Neutrophil (primary cell): ENCODE results near the gene TMEM141.
"Not testable (repeated sequence)": the region's sequence is repeated elsewhere in the genome, so short reads cannot be mapped to it uniquely, and the experiment has no call there.

Source experiments
- H3K27ac ChIP-seq: fragments of 200-600 bp; sonication (generic); 2 replicates; pipeline ENCODE4 v1.5.1; 2016; ENCODE audit warnings: mild to moderate bottlenecking, moderate library complexity
- H3K27me3 ChIP-seq: fragments of 200-600 bp; sonication (generic); 2 replicates; pipeline ENCODE4 v1.6.0; 2016; ENCODE audit warnings: mild to moderate bottlenecking
- H3K36me3 ChIP-seq: fragments of 200-600 bp; sonication (generic); 2 replicates; pipeline ENCODE4 v1.5.1; 2017
- H3K4me1 ChIP-seq, 2 experiments: fragments of 200-600 bp in 1 of 2; sonication (generic) in 1 of 2; 1 replicate in 1 of 2; 2 replicates in 1 of 2; pipeline versions ENCODE4 v1.5.1 to v1.6.1; 2013 to 2016; ENCODE audit warnings: low read depth in 1 of 2, low read length in 1 of 2, mild to moderate bottlenecking in 1 of 2, moderate library complexity in 1 of 2; ENCODE audit not compliant: control insufficient read depth in 1 of 2, insufficient read depth in 1 of 2
- H3K4me3 ChIP-seq, 2 experiments: fragments of 200-600 bp in 1 of 2; sonication (generic) in 1 of 2; 1 replicate in 1 of 2; 2 replicates in 1 of 2; pipeline ENCODE4 v1.5.1; 2013 to 2016; ENCODE audit warnings: low read depth in 1 of 2, low read length in 1 of 2, mild to moderate bottlenecking in 1 of 2, moderate library complexity in 1 of 2
- H3K9me3 ChIP-seq: fragments of 200-600 bp; sonication (generic); 2 replicates; pipeline ENCODE4 v1.5.1; 2016
- TF ChIP-seq, protein P1 (sequence below): fragments of 200-600 bp; sonication (generic); IDR thresholded peaks from 2 replicates; pipeline ENCODE4 v1.5.1; 2016; ENCODE audit warnings: antibody characterized with exemption

TMEM141 gene

DNA sequence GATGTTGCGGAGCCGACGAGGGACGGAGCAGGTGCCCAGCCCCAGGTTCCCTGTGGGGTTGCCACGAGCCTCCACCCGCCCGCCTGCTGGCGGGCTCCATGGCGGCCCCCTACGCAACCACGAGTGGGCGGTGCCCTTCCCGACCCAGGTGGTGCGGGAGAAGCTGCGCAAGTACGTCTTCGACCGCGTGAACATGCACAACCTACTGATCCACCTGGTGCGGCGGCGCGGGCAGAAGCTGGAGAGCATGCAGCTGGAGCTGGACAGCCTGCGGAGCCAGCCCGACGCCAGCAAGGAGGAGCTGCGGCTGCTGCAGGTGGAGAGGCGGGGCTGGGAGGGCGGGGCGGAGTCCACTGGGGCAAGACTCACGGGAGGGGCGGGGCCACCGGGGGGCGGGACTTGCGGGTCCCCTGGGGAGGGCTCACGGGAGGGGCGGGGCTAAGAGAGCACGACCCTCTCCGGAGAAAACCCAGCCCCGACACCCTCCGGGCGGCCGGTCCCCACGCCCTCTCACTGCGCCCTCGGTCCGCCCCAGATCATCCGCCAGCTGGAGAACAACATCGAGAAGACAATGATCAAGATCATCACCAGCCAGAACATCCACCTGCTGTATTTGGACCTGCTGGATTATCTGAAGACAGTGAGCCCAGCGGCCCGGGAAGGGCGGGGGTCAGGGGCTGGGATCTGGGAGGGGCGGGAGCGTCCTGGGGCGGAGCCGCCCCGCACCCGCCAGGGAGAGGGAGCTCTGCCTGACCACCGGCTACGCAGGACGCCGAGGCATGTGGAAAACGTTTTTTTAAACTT lies 8.9 kb downstream of the TMEM141 start:
- Histone ChIP-seq H3K27ac (no peak overlapping the region), H3K4me3 (peak overlapping the region; percentile 52 to 60), H3K36me3 (no peaks in the 10 kb centered on the region), H3K9me3 (no peaks in the 10 kb centered on the region), H3K27me3 (peaks cover 67% of the 10 kb centered on the region), H3K4me1 (peaks cover 33 to 40% of the 10 kb centered on the region in 2 experiments)
- TF ChIP-seq, protein P1, sequence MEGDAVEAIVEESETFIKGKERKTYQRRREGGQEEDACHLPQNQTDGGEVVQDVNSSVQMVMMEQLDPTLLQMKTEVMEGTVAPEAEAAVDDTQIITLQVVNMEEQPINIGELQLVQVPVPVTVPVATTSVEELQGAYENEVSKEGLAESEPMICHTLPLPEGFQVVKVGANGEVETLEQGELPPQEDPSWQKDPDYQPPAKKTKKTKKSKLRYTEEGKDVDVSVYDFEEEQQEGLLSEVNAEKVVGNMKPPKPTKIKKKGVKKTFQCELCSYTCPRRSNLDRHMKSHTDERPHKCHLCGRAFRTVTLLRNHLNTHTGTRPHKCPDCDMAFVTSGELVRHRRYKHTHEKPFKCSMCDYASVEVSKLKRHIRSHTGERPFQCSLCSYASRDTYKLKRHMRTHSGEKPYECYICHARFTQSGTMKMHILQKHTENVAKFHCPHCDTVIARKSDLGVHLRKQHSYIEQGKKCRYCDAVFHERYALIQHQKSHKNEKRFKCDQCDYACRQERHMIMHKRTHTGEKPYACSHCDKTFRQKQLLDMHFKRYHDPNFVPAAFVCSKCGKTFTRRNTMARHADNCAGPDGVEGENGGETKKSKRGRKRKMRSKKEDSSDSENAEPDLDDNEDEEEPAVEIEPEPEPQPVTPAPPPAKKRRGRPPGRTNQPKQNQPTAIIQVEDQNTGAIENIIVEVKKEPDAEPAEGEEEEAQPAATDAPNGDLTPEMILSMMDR: no peak

GRCh38 chr9:136802321-136802720 lies 11.2 kb downstream of the TMEM141 start:
- Histone ChIP-seq H3K9me3 (no peaks in the 10 kb centered on the region), H3K4me1 (peaks cover 33 to 40% of the 10 kb centered on the region in 2 experiments)

DNA sequence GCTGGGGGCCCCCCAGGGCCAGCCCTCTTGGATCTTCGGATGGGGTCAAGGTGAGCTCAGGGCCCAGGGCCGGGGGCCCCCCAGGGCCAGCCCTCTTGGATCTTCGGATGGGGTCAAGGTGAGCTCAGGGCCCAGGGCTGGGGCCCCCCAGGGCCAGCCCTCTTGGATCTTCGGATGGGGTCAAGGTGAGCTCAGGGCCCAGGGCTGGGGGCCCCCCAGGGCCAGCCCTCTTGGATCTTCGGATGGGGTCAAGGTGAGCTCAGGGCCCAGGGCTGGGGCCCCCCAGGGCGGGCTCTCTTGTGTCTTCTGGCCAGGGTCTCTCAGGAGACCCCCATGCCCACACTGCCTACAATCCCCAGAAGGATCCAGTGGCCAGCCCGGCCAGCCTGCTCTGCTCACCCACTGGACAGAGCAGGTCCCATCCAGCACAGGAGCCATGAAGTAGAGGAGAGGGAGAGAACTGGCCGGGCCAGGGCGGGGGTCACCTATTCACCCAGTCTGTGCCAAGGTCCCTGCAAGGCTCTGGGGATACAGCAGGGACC lies 11.9 kb downstream of the TMEM141 start:
- not testable (repeated sequence) for H3K9me3 ChIP-seq, H3K36me3 ChIP-seq, H3K27ac ChIP-seq, H3K4me3 ChIP-seq
- peaks cover 46% of the 10 kb centered on the region for H3K27me3 ChIP-seq
- H3K4me1 ChIP-seq: peaks cover 35 to 43% of the 10 kb centered on the region in 2 experiments

More at GRCh38 chr9:136802321-136802720, 11.2 kb downstream of the TMEM141 start:
- Histone ChIP-seq H3K27ac (no peak overlapping the region), H3K4me3 (no peak overlapping the region), H3K27me3 (peaks cover 53% of the 10 kb centered on the region), H3K36me3 (no peaks in the 10 kb centered on the region)
- TF ChIP-seq, protein P1: no peak

DNA sequence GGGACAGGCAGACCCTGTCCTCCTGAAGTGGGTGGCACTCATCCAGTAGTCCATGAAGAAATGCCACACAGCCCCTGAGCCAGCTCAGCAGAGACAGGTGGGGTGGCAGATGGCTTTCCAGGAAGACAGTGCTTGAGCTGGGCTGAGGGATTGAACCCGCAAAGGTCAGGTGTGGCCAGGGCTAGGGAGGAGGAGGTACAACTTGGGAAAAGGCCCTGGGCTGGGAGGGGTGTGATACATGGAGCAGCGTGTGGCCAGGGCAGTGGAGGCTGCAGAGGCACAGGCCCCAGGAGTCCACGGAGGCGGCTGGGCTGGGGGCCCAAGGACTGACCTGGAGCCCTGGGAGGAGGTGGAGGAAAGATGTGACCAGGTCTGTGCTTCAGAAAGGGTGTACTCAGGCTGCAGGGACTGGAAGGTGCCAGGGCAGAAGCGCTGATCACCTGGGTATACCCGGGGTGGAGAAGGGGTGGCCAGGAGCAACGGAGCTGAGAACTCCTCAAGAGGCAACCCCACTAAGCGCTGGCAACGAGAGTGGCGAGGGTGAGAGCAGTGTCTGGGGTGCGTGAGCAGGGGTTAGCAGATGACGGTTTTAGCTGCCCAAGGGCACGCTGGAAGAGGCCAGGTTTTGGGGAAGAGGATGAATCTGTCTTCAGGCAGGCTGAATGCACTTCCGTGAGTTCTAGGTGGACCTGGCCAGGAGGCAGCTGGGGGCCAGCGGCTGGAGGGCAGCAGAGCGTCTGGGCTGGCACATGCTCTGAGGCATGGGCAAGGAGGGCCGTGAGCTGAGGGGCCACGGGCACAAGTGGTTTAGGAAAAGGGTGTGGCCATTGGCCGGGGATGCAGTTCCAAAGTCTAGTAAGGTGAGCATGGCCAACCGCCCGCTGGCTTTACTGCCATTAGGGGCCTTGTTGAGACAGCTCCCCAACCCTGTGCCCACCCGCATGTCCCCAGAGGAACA lies 12.7 kb downstream of the TMEM141 start:
- TF ChIP-seq, protein P1: no peak

GRCh38 chr9:136804509-136805206 lies 13.5 kb downstream of the TMEM141 start:
- peaks cover 44 to 49% of the 10 kb centered on the region in 2 experiments for H3K4me1 ChIP-seq
- H3K27ac ChIP-seq: no peak overlapping the region
- TF ChIP-seq, protein P1: no peak
- no peak overlapping the region for H3K4me3 ChIP-seq
- no peaks in the 10 kb centered on the region for H3K36me3 ChIP-seq
- H3K27me3 ChIP-seq: peaks cover 30% of the 10 kb centered on the region
- no peaks in the 10 kb centered on the region for H3K9me3 ChIP-seq

More for the DNA sequence above, 12.7 kb downstream of the TMEM141 start:
- Histone ChIP-seq H3K27ac (no peak overlapping the region), H3K4me1 (peaks cover 43 to 49% of the 10 kb centered on the region in 2 experiments), H3K36me3 (no peaks in the 10 kb centered on the region), H3K4me3 (no peak overlapping the region), H3K9me3 (no peaks in the 10 kb centered on the region), H3K27me3 (peaks cover 38% of the 10 kb centered on the region)
